HFF-Myc (cell line): ENCODE data around the gene TGM1.

Experiments used
- DNase-seq: peaks from one replicate; pipeline ENCODE4 v3.0.0-alpha.2; 2011; ENCODE audit warnings: low read depth; ENCODE audit errors: extremely low read depth
- H3K4me3 ChIP-seq: replicated peaks from 2 replicates; pipeline ENCODE4 v1.5.1; 2011; ENCODE audit warnings: low read depth, mild to moderate bottlenecking, control low read depth, low read length
- TF ChIP-seq, protein P1 (sequence below): IDR thresholded peaks from 2 replicates; pipeline ENCODE4 v1.5.1; 2012; ENCODE audit warnings: mild to moderate bottlenecking, low read depth, low read length, control low read depth; ENCODE audit errors: missing control alignments

TGM1 gene

DNA sequence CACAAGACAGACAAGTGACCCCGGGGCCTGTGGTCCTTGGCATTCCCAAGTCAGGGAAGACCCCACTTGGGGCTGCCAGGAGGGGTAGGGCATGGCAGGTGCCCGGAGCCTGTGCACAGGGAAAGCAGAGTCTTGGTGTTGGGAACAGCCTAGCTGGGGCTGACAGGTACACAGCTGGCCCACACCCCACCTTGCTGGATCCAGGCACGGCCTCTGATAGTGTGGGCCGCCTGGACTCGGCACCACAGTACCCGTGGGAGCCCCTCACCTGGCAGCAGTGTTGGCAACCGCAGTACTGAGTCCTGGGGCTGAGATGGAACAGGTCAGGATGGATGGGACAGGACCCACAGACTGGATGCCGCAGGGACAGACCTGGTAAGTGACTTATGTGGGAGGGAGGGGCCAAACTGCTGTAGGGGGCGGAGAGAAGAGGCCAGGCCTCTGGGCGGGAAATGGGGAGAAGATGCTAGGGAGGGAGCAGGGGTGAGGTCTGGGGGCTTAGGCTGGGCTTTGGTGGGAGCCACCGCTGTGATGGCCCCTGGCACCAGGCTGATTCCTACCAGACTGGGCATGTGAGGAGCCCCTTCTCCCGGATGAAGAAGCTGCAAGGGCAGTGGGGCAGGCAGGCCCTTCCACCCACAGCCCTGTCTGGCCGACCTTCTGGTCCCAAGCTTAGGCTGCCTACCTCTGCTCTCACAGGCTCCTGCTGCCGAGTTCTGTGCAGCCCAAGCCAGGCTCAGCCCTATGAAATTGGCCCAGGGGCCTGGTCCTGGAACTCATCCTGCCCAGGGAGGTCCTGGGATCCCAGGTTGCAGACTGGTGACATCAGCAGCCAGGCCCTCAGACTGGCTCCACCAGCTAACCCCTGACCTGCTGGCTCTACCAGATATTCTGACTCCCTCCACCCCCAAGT lies at the start of gene TGM1:
Gene TGM1, minus strand, starts transcription at position 357 of the 913 bp plus-strand sequence. CDS start 825 bp downstream, outside the sequence.
- H3K4me3 ChIP-seq, result no peak within 1 kb of the TSS
- TF ChIP-seq, protein P1, sequence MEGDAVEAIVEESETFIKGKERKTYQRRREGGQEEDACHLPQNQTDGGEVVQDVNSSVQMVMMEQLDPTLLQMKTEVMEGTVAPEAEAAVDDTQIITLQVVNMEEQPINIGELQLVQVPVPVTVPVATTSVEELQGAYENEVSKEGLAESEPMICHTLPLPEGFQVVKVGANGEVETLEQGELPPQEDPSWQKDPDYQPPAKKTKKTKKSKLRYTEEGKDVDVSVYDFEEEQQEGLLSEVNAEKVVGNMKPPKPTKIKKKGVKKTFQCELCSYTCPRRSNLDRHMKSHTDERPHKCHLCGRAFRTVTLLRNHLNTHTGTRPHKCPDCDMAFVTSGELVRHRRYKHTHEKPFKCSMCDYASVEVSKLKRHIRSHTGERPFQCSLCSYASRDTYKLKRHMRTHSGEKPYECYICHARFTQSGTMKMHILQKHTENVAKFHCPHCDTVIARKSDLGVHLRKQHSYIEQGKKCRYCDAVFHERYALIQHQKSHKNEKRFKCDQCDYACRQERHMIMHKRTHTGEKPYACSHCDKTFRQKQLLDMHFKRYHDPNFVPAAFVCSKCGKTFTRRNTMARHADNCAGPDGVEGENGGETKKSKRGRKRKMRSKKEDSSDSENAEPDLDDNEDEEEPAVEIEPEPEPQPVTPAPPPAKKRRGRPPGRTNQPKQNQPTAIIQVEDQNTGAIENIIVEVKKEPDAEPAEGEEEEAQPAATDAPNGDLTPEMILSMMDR, result no peak
- DNase-seq, result no peak

DNA sequence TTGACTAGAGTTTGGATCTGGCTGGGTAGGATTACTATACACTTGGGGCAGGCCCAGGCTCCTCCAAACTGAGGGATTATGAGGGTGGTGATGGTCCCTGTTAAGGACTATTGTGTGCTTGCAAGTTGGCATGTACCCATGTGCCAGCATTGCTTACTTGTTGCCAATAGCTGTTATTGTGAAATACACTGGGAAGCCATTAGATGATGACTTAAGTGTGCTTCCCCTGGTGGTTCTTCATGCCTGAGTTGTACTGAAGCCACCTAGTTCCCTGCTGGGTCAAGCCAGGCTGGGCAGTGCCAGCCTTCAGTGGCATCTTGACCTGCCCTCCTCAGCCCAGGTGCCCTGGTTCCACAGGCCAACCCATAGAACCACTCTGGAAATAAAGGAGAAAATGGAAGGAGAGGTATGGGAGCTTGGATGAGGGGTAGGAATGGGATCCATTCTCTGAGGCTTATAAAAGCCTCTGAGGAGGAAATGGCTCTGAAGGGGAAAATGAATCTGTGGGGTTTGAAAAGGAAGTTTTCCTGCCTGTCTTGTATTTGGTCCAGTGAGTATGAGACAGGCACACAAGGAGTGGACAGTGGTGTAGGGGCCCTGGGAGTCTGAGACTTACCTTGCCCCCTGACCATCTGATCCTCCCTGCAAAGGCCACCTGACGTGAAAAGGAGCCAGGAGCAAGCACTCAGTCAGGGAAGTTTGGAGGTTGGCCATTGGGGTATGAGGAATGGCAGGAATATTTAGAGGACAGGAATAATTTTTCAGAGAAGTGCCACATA lies 49.0 kb upstream of the TGM1 start:
- H3K4me3 ChIP-seq, result no peak overlapping the region

DNA sequence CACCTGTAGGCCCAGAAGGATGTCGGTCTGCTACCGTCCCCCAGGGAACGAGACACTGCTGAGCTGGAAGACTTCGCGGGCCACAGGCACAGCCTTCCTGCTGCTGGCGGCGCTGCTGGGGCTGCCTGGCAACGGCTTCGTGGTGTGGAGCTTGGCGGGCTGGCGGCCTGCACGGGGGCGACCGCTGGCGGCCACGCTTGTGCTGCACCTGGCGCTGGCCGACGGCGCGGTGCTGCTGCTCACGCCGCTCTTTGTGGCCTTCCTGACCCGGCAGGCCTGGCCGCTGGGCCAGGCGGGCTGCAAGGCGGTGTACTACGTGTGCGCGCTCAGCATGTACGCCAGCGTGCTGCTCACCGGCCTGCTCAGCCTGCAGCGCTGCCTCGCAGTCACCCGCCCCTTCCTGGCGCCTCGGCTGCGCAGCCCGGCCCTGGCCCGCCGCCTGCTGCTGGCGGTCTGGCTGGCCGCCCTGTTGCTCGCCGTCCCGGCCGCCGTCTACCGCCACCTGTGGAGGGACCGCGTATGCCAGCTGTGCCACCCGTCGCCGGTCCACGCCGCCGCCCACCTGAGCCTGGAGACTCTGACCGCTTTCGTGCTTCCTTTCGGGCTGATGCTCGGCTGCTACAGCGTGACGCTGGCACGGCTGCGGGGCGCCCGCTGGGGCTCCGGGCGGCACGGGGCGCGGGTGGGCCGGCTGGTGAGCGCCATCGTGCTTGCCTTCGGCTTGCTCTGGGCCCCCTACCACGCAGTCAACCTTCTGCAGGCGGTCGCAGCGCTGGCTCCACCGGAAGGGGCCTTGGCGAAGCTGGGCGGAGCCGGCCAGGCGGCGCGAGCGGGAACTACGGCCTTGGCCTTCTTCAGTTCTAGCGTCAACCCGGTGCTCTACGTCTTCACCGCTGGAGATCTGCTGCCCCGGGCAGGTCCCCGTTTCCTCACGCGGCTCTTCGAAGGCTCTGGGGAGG lies 47.9 kb upstream of the TGM1 start, which contains the start of gene LTB4R:
Gene LTB4R, plus strand, starts transcription at position 857 of the 959 bp plus-strand sequence. CDS start 4,150 bp downstream, outside the sequence.
- no peak for DNase-seq
- H3K4me3 ChIP-seq, result 0 out of 2 replicates have a peak within 1 kb of the TSS, but pooled peaks have one; percentile 3
- TF ChIP-seq, protein P1, result peak; percentile 7

More for the DNA sequence above, 49.0 kb upstream of the TGM1 start:
- no peak for DNase-seq
- TF ChIP-seq, protein P1, result no peak

DNA sequence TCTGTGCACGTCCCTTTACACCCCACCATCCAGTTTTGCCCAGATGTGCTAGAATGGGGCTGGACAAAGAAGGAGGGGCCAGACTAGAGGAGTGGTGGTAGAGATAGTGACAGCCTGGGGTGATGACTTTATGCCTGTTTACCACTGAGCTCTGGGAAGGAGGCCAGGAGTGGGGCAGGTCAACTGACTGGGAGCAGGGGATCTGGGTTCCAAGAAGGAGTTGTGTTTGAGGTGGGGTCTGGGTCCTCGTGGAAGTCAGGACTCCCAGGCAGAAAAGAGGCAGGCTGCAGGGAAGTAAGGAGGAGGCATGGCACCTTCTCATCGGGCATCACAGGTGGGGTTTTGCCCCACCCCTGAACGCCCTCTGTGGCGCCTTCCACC lies 47.3 kb upstream of the TGM1 start:
- no peak for DNase-seq
- TF ChIP-seq, protein P1, result no peak
- H3K4me3 ChIP-seq, result no peak overlapping the region

DNA sequence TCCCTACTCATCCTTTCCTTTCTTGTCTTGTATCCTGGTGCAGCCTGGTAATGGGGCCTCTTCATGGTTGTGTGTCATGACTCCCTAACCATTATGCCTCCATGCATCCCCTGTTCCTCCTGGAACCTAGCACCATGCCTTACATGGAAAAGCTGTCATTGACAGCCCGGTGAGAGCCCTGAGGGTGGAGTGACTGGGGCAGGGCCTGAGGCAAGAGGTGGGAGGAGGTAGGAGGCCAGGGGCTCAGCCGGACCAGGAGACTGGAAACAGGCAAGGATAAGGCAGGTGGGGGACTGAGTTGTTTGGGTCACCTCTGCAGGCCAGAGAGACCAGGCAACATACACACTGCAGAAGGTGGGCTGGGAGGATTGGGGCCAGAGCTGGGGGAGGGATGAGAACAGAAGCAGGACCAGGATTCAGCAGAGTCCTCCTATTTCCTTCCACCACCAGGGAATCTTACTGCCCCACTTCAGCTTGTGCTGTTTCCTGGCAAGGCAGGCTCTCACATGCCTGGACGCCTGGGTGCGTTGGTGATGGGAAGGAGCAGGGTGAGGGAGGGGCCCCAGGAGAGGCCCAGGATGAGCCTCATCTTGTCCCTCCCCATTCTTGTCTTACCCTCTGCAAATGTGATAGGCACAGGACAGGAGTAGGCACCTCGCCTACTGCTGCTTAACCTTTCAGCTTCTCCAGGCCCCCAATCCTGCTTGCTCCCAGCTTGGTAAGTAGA lies 46.7 kb upstream of the TGM1 start, which contains the start of gene LTB4R2:
Gene LTB4R2, plus strand, starts transcription at position 603 of the 727 bp plus-strand sequence. CDS start 525 bp downstream, outside the sequence.
- H3K4me3 ChIP-seq, result 0 out of 2 replicates have a peak within 1 kb of the TSS, but pooled peaks have one; percentile 3
- TF ChIP-seq, protein P1, result no peak
- no peak for DNase-seq
